ENCODE results near the gene PCGF3.
"Not testable (repeated sequence)": the region's sequence is repeated elsewhere in the genome, so short reads cannot be mapped to it uniquely, and the experiment has no call there.

Gene PCGF3

DNA sequence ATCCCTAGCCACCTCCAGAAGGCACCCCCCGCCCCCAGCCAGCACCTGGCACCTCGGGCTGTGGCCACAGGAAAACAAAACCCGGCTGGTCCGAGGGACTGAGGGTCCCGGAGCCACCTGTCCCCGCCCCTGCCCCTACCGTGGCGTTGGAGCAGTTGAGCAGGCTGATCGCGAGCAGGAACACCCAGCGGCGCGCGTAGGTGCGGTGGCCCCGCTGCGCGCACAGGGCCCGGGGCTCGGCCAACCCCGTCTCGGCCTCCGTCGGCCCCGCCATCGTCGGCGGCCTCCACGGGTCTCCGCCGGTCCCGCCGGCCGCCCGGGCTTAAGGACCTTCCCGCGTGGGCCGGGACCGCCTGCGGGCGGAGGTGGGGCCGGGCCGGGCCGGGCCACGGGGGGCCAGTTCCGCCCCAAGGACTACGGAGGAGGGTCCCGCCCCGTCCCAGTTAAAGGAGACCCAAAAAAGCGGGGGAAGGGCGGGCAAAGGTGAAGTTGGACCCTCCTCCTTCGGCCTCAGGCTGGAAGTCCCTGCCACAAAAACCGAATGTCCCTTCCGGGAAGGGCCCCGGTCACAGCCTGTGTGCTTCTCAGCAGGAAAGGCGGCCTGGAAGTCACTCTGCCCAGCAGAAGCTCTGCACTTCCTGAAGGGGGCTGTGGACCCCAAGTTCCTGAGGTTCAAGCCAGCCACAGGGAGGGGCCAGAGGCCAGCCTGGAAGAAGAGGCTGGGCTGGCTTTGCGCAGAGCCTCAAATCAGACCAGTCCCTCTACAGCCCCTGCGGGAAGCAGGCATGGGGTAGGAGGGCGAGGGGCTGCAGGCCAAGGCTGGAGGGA is 16.6 kb upstream of the PCGF3 start, which contains the start of gene SLC49A3:
Gene SLC49A3, minus strand, starts transcription at position 298 of the 828 bp plus-strand sequence. Its CDS starts 24 bp downstream, at position 274.
- in situ Hi-C loops (cut with HindIII; ENCODE audit: low sequenced_read_pairs): no loop called here
- TF ChIP-seq, protein P1, sequence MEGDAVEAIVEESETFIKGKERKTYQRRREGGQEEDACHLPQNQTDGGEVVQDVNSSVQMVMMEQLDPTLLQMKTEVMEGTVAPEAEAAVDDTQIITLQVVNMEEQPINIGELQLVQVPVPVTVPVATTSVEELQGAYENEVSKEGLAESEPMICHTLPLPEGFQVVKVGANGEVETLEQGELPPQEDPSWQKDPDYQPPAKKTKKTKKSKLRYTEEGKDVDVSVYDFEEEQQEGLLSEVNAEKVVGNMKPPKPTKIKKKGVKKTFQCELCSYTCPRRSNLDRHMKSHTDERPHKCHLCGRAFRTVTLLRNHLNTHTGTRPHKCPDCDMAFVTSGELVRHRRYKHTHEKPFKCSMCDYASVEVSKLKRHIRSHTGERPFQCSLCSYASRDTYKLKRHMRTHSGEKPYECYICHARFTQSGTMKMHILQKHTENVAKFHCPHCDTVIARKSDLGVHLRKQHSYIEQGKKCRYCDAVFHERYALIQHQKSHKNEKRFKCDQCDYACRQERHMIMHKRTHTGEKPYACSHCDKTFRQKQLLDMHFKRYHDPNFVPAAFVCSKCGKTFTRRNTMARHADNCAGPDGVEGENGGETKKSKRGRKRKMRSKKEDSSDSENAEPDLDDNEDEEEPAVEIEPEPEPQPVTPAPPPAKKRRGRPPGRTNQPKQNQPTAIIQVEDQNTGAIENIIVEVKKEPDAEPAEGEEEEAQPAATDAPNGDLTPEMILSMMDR (IDR thresholded peaks at IDR 0.05; ENCODE audit: low read depth, low read length): no peak
- peak within 1 kb of the TSS; percentile 29 for H3K4me3 ChIP-seq (ENCODE audit: low read depth, low read length)
- DNase-seq (ENCODE audit: low read depth, low spot score): no peak

DNA sequence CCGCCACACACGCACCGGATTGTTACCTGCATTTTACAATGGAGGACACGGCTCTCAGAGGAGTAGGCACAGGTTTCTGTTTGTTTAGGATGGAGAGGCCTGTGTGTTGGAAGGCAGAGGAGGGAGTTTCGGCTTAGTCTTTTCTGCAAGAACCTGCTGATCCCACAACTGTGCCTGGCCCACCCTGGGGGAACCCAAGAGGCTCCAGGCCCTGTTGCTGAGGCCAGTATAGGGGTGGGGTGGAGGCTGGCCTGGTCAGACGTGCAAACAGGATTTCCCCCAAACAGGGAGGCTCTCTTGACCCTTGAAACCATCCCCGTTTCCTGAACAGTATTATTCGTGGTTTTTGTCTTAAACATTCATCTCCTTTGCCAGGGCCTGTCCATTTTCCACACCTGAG is 15.9 kb upstream of the PCGF3 start:
- no peak overlapping the region for H3K4me3 ChIP-seq (ENCODE audit: low read depth, low read length)
- TF ChIP-seq, protein P1 (IDR thresholded peaks at IDR 0.05; ENCODE audit: low read depth, low read length): no peak
- in situ Hi-C loops (cut with HindIII; ENCODE audit: low sequenced_read_pairs): no loop called here
- DNase-seq (ENCODE audit: low read depth, low spot score): no peak

DNA sequence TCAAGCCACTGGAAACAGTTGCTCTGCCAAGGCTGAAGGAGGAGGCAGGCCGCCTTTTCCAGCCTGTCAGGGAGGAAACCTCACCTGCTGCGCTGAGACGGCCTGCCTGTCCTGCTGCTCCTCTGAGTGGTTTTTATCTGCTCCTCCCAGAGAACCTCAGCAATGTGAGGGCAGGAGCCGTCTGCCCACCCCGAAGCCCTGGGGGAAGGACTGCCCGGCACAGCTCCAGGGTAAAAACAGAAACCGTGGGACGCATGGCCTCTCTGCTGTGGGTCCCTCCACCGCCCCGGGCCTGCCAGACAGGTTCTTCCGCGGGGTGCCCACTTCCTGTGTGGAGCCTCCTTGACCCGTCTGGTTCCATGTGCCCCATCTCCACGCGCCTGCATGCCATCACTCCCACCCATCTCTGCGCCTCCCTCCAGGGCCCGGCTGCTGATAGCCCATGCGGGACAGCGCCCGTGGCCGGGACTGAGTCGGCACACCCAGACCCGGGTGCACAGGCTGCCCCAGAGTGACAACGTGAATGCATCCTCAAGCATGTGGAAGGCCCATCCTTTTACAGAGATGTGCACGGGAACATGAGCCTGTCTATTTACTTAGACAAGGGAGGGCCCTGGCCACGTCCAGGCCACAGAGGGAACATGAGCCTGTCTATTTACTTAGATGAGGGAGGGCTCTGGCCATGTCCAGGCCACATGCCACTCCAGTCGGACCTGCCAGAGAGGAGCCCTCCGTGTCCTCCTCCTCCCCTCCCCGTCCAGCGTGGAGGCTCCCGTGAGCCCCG is 12.7 kb upstream of the PCGF3 start:
- no peak for DNase-seq (ENCODE audit: low read depth, low spot score)
- in situ Hi-C loops (cut with HindIII; ENCODE audit: low sequenced_read_pairs): no loop called here
- TF ChIP-seq, protein P1 (IDR thresholded peaks at IDR 0.05; ENCODE audit: low read depth, low read length): no peak
- H3K4me3 ChIP-seq (ENCODE audit: low read depth, low read length): no peak overlapping the region

DNA sequence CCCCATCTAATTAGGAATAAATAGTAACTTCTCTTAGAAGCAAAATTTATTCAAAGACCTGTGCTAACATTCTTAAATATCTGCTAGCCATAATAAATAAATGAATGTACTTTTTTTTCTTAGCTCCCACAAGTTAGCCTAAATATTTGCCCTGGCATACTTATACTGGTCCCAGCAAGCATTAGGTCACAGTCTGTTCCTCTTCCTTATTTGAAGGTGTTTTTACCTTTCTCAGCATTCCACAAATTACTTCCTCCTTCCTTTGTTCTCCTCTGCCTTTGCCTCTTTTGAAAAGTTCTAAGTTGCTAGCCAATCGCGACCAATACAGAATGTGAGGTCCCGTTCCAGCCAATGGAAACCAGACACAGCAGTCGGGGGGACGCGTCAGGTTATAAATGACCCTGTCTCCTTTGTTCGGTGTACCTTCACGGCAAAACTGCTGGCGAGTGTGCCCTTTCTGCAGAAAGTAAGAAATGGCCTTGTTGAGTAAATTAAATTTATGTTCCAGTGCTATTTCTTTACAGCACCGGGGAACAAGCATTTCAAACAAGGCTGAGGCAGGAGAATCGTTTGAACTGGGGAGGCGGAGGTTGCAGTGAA is 11.2 kb upstream of the PCGF3 start:
- in situ Hi-C loops (cut with HindIII; ENCODE audit: low sequenced_read_pairs); H3K4me3 ChIP-seq (ENCODE audit: low read depth, low read length); DNase-seq (ENCODE audit: low read depth, low spot score): not testable (repeated sequence)

DNA sequence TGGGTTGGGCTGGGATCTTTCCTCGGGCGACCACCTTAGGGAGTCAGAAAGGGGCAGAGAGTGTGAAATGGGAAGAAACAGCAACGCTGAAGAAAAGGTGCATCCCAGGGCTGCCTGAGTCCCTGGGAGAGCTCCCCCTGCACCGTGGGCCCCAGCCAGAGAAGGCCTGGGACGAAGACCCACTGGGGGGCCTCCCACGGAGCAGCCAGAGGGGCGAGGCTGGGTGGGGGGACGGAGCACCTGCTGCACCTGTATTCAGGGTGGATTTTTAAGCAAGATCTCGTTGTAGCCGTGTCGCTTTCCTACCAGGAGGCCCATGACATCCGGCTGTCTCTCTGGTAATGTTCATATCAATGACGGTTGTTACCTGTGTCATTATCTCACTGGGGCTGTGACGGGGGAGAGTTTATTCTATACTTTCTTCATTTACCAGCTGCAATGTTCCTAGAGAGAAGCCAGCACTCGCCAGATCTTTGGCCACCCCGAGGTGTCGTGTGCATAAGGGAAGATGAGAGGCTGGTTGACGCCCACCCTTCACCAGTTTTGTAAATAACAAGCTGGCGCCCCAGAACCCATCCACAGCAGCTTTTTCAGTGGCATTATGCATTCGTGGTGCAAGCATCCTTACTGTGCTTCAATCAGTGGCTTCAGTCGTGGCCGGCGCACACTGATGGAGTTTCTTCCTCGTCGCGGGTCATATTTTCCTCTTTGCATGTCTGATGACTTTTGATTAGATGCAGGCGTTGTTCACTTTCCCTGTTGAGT is 5.6 kb upstream of the PCGF3 start:
- no peak for DNase-seq (ENCODE audit: low read depth, low spot score)
- in situ Hi-C loops (cut with HindIII; ENCODE audit: low sequenced_read_pairs): no loop called here
- H3K4me3 ChIP-seq (ENCODE audit: low read depth, low read length): no peak overlapping the region
- TF ChIP-seq, protein P1 (IDR thresholded peaks at IDR 0.05; ENCODE audit: low read depth, low read length): no peak

DNA sequence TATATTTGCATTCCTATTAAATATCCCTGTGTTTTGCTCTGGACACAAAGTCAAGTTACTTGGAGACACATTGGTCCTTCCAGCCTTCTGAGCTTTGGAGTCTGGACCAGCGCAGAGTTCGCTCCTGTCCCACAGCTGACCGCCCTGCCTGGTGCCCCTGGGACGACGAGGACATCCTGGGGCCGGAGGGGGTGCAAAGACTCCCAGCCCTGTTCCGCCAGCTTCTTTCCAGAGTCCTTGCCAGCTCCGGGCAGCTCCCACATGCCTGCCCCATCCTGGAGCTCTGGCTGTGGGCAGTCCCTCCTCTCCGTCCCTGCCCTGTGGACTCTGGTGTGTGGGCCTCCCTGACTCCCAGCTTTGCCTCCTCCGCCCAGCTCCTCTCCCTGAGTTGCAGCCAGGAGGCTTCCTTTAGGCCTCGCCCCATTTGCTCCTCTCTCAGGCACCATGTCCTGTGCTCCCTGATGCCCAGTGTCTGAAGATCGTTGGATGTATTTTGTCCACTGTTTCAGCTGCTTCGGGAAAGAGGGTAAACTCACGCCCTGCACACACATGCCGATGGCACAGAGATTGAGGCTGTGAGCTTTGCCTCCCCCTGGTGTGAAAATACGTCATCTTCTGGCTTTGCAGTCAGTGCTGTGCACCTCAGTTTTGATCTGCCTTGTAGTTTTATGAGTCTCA is 4.9 kb upstream of the PCGF3 start:
- H3K4me3 ChIP-seq (ENCODE audit: low read depth, low read length): no peak overlapping the region
- no peak for DNase-seq (ENCODE audit: low read depth, low spot score)
- TF ChIP-seq, protein P1 (IDR thresholded peaks at IDR 0.05; ENCODE audit: low read depth, low read length): no peak
- in situ Hi-C loops (cut with HindIII; ENCODE audit: low sequenced_read_pairs): no loop called here
